ENCODE measurements around the gene KLHL18. TPM values are rescaled to one million over a fixed set of nuclear protein-coding genes. Genes with fewer than 3 reads are reported as not detected.

The KLHL18 gene
- total and polyA plus RNA-seq, 2 experiments from 2014 or later, result 19.4 to 37.0 TPM

DNA sequence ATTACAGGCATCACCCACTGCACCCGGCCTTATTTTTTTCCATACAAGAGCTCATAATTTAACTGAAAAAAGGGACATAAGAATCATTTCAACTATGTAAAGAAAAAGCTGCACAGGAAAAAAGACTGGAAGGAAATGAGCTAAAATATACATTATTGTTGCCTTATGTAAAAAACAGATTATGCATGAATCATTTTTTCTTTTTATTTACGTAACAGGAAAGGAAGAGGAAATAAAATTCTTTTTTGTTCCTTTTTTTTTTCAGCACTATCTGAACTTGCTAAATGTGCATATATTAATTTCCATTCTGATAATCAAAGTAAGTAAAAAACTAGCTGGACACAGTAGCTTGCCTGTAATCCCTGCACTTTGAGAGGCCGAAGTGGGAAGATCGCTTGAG is 12.2 kb upstream of the KLHL18 start:
- Histone ChIP-seq H3K27me3 (replicated peaks; ENCODE audit: insufficient read depth) (no peaks in the 10 kb centered on the region), H2AFZ (no peak overlapping the region), H3K27ac (no peak overlapping the region), H3K4me1 (ENCODE audit: insufficient read depth) (peaks cover 9% of the 10 kb centered on the region), H3K79me2 (ENCODE audit: insufficient read depth) (no peaks in the 10 kb centered on the region), H3K36me3 (ENCODE audit: low read depth) (no peaks in the 10 kb centered on the region), H3K9me3 (ENCODE audit: low read depth) (no peaks in the 10 kb centered on the region), H3K4me3 (no peak overlapping the region), H3K9me2 (ENCODE audit: insufficient read depth) (no peaks in the 10 kb centered on the region), H3K9ac (no peak overlapping the region), H4K20me1 (ENCODE audit: insufficient read depth) (no peaks in the 10 kb centered on the region), H3F3A (ENCODE audit: insufficient read depth) (peaks cover 4% of the 10 kb centered on the region; the same call in 1 of the 2 replicates), H3K4me2 (ENCODE audit: unreplicated experiment) (no peak overlapping the region)
- DNase-seq, result no peak
- TF ChIP-seq EZH2 (IDR thresholded peaks at IDR 0.05; ENCODE audit: insufficient read depth, poor library complexity, severe bottlenecking) (no peak), EZH2phosphoT487 (IDR thresholded peaks at IDR 0.05; ENCODE audit: insufficient read depth, low read depth) (no peak)
- WGBS, 2 experiments (ENCODE audit: low coverage in 1 of 2, low lambda C conversion rate in 2 of 2, missing lambda C conversion rate in 2 of 2), result 94 to 97% methylated on average over 4 of the region's 4 CpGs
- in situ Hi-C loops (cut with MboI), result no loop called here

- Histone ChIP-seq H3K36me3 (ENCODE audit: low read depth) (no peaks in the 10 kb centered on the region), H3K9me3 (ENCODE audit: low read depth) (no peaks in the 10 kb centered on the region), H3K9ac (no peak overlapping the region), H3K4me1 (ENCODE audit: insufficient read depth) (no peaks in the 10 kb centered on the region), H3F3A (ENCODE audit: insufficient read depth) (no peaks in the 10 kb centered on the region), H3K9me2 (ENCODE audit: insufficient read depth) (no peaks in the 10 kb centered on the region), H3K4me2 (ENCODE audit: unreplicated experiment) (no peak overlapping the region), H4K20me1 (ENCODE audit: insufficient read depth) (no peaks in the 10 kb centered on the region), H3K79me2 (ENCODE audit: insufficient read depth) (no peaks in the 10 kb centered on the region), H2AFZ (no peak overlapping the region), H3K27me3 (replicated peaks; ENCODE audit: insufficient read depth) (no peaks in the 10 kb centered on the region), H3K27ac (no peak overlapping the region), H3K4me3 (no peak overlapping the region)
- DNase-seq, result no peak
- TF ChIP-seq EZH2 (IDR thresholded peaks at IDR 0.05; ENCODE audit: insufficient read depth, poor library complexity, severe bottlenecking) (no peak), EZH2phosphoT487 (IDR thresholded peaks at IDR 0.05; ENCODE audit: insufficient read depth, low read depth) (no peak)
- in situ Hi-C loops (cut with MboI), result no loop called here
- WGBS, 2 experiments (ENCODE audit: low coverage in 1 of 2, low lambda C conversion rate in 2 of 2, missing lambda C conversion rate in 2 of 2), result 80 to 91% methylated on average over 5 of the region's 5 CpGs
These were observed 9.2 kb upstream of the KLHL18 start for GRCh38 chr3:47273564-47273963.

- no peaks in the 10 kb centered on the region for H3K4me1 ChIP-seq (ENCODE audit: insufficient read depth)
- no peaks in the 10 kb centered on the region for H3K36me3 ChIP-seq (ENCODE audit: low read depth)
- no peak overlapping the region for H3K27ac ChIP-seq
- DNase-seq, result no peak
- H2AFZ ChIP-seq, result no peak overlapping the region
- H3K4me3 ChIP-seq, result no peak overlapping the region
- H3K9me3 ChIP-seq (ENCODE audit: low read depth), result no peaks in the 10 kb centered on the region
- H3K9me2 ChIP-seq (ENCODE audit: insufficient read depth), result no peaks in the 10 kb centered on the region
- no peak overlapping the region for H3K9ac ChIP-seq
- no peaks in the 10 kb centered on the region for H3K27me3 ChIP-seq (replicated peaks; ENCODE audit: insufficient read depth)
- 81 to 84% methylated on average over 2 of the region's 2 CpGs for WGBS, 2 experiments (ENCODE audit: low coverage in 1 of 2, low lambda C conversion rate in 2 of 2, missing lambda C conversion rate in 2 of 2)
- H4K20me1 ChIP-seq (ENCODE audit: insufficient read depth), result no peaks in the 10 kb centered on the region
- no peaks in the 10 kb centered on the region for H3K79me2 ChIP-seq (ENCODE audit: insufficient read depth)
- no peaks in the 10 kb centered on the region for H3F3A ChIP-seq (ENCODE audit: insufficient read depth)
- no peak for TF ChIP-seq EZH2 (IDR thresholded peaks at IDR 0.05; ENCODE audit: insufficient read depth, poor library complexity, severe bottlenecking)
- no peak for TF ChIP-seq EZH2phosphoT487 (IDR thresholded peaks at IDR 0.05; ENCODE audit: insufficient read depth, low read depth)
- in situ Hi-C loops (cut with MboI), result no loop called here
- H3K4me2 ChIP-seq (ENCODE audit: unreplicated experiment), result no peak overlapping the region
These were observed 8.1 kb upstream of the KLHL18 start for GRCh38 chr3:47274652-47275051.

GRCh38 chr3:47276558-47276957 is 6.2 kb upstream of the KLHL18 start:
- WGBS, 2 experiments (ENCODE audit: low coverage in 1 of 2, low lambda C conversion rate in 2 of 2, missing lambda C conversion rate in 2 of 2), result 91% methylated on average over 4 of the region's 4 CpGs
- H3K9ac ChIP-seq, result no peak overlapping the region
- no peak overlapping the region for H3K4me2 ChIP-seq (ENCODE audit: unreplicated experiment)
- in situ Hi-C loops (cut with MboI), result no loop called here
- H3K4me1 ChIP-seq (ENCODE audit: insufficient read depth), result no peaks in the 10 kb centered on the region
- TF ChIP-seq EZH2phosphoT487 (IDR thresholded peaks at IDR 0.05; ENCODE audit: insufficient read depth, low read depth), result no peak
- no peak for TF ChIP-seq EZH2 (IDR thresholded peaks at IDR 0.05; ENCODE audit: insufficient read depth, poor library complexity, severe bottlenecking)
- DNase-seq, result no peak
- H3K36me3 ChIP-seq (ENCODE audit: low read depth), result no peaks in the 10 kb centered on the region
- H3F3A ChIP-seq (ENCODE audit: insufficient read depth), result no peaks in the 10 kb centered on the region
- H3K27me3 ChIP-seq (replicated peaks; ENCODE audit: insufficient read depth), result no peaks in the 10 kb centered on the region
- no peak overlapping the region for H2AFZ ChIP-seq
- no peaks in the 10 kb centered on the region for H3K9me2 ChIP-seq (ENCODE audit: insufficient read depth)
- H3K27ac ChIP-seq, result no peak overlapping the region
- H3K9me3 ChIP-seq (ENCODE audit: low read depth), result no peaks in the 10 kb centered on the region
- no peaks in the 10 kb centered on the region for H4K20me1 ChIP-seq (ENCODE audit: insufficient read depth)
- no peak overlapping the region for H3K4me3 ChIP-seq
- peaks cover 8% of the 10 kb centered on the region; the same call in 1 of the 2 replicates for H3K79me2 ChIP-seq (ENCODE audit: insufficient read depth)

- Histone ChIP-seq H4K20me1 (ENCODE audit: insufficient read depth) (no peaks in the 10 kb centered on the region), H3K27ac (no peak overlapping the region), H3K4me3 (no peak overlapping the region), H3K27me3 (replicated peaks; ENCODE audit: insufficient read depth) (no peaks in the 10 kb centered on the region), H3K36me3 (ENCODE audit: low read depth) (no peaks in the 10 kb centered on the region), H3F3A (ENCODE audit: insufficient read depth) (peaks cover 8% of the 10 kb centered on the region; the same call in 1 of the 2 replicates), H3K4me2 (ENCODE audit: unreplicated experiment) (no peak overlapping the region), H2AFZ (no peak overlapping the region), H3K9ac (no peak overlapping the region), H3K9me3 (ENCODE audit: low read depth) (no peaks in the 10 kb centered on the region), H3K9me2 (ENCODE audit: insufficient read depth) (no peaks in the 10 kb centered on the region), H3K4me1 (ENCODE audit: insufficient read depth) (peaks cover 8% of the 10 kb centered on the region; the same call in 1 of the 2 replicates), H3K79me2 (ENCODE audit: insufficient read depth) (peaks cover 34% of the 10 kb centered on the region)
- no peak for DNase-seq
- 88 to 90% methylated on average over 5 of the region's 5 CpGs for WGBS, 2 experiments (ENCODE audit: low coverage in 1 of 2, low lambda C conversion rate in 2 of 2, missing lambda C conversion rate in 2 of 2)
- no peak for TF ChIP-seq EZH2phosphoT487 (IDR thresholded peaks at IDR 0.05; ENCODE audit: insufficient read depth, low read depth)
- no peak for TF ChIP-seq EZH2 (IDR thresholded peaks at IDR 0.05; ENCODE audit: insufficient read depth, poor library complexity, severe bottlenecking)
- in situ Hi-C loops (cut with MboI), result no loop called here
These were observed 2.2 kb upstream of the KLHL18 start for GRCh38 chr3:47280519-47280918.
